Muscle layer of colon (tissue), 2 donors: ENCODE results near the gene PSMD7.

Source experiments
- H3K27ac ChIP-seq: one replicate; pipeline ENCODE4 v1.7.0; 2013; ENCODE audit warnings: low read depth, mild to moderate bottlenecking, low read length, moderate library complexity
- H3K27me3 ChIP-seq, 2 donors: one replicate each; pipeline ENCODE4 v1.7.0; 2013; ENCODE audit warnings: low read length in 2 of 2, mild to moderate bottlenecking in 2 of 2; ENCODE audit not compliant: insufficient read depth in 2 of 2, control insufficient read depth in 1 of 2
- H3K36me3 ChIP-seq: one replicate; pipeline ENCODE4 v1.7.0; 2013; ENCODE audit warnings: mild to moderate bottlenecking, low read length; ENCODE audit not compliant: insufficient read depth
- H3K4me1 ChIP-seq: one replicate; pipeline ENCODE4 v1.7.0; 2013; ENCODE audit warnings: mild to moderate bottlenecking, low read length; ENCODE audit not compliant: insufficient read depth
- H3K4me3 ChIP-seq, 2 donors: one replicate each; pipeline ENCODE4 v1.7.0; 2013; ENCODE audit warnings: low read length in 2 of 2, low read depth in 1 of 2, mild to moderate bottlenecking in 1 of 2, moderate library complexity in 1 of 2
- H3K9ac ChIP-seq: one replicate; pipeline ENCODE4 v1.7.0; 2013; ENCODE audit warnings: low read length
- H3K9me3 ChIP-seq: one replicate; pipeline ENCODE4 v1.7.0; 2013; ENCODE audit warnings: mild to moderate bottlenecking, low read length
- donor health status: abdominal sarcoma.
- donor health status: Adenocarcinoma of cecum.

The PSMD7 gene

DNA sequence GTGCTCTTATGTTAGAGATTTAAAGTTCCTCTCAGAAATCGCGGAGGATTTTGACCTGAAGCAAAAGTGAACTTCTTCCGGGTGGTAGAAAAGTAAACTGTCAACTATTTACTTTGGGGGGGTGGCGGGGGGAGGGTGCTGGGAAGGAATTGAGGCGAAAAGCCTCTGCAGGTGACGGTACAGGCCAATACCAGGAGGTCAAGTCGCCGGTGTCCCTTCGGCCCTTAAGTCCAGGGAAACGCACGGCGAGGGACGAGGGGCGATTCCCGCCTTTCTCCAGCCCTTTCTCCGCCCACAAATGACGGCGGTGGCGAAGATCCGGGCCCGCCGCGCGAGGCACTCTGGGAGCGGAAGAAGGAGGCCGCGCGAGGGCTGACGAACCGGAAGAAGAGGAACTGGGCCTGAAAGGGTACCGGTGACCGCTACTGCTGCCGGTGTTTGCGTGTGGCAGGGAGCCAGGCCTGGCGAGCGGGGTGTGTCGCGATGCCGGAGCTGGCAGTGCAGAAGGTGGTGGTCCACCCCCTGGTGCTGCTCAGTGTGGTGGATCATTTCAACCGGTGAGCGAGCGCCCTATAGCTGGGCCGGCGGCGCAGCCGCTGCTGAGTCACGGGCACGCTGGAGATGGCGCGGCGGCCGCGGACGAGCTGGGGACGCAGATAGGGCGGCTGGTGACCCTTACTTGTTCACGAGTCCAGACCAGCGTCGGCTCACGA lies at the start of gene PSMD7:
Gene PSMD7, plus strand, starts transcription at position 383 of the 713 bp plus-strand sequence. Its CDS starts 101 bp downstream, at position 484.
- peaks cover 23% of the 10 kb centered on the region for H3K4me1 ChIP-seq
- H3K9ac ChIP-seq, result peak within 1 kb of the TSS; percentile 36
- H3K27ac ChIP-seq, result peak within 1 kb of the TSS; percentile 88
- H3K9me3 ChIP-seq, result no peaks in the 10 kb centered on the region
- H3K36me3 ChIP-seq, result peaks cover 27% of the 10 kb centered on the region
- peak within 1 kb of the TSS; percentile 65 to 83 for H3K4me3 ChIP-seq
- no peaks in the 10 kb centered on the region for H3K27me3 ChIP-seq

DNA sequence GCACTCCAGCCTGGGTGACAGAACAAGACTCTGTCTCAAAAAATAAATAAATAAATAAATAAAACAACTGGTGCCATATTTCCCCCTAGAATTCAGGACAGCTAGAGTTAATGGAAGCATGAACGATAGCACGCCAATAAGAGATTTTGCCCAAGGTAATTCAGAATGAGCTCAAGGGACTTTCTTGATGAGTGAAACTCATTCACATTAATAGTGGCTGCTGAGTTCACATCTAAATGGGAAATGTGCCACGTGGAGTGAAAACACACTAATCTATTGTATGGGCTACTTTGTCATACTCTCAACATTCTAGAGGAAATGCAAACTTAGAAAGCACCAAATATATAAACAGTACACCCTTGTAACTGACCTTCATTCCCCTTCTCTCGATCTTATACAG lies 47.4 kb upstream of the PSMD7 start:
- Histone ChIP-seq H3K4me1 (no peaks in the 10 kb centered on the region), H3K36me3 (no peaks in the 10 kb centered on the region), H3K27me3 (no peaks in the 10 kb centered on the region), H3K9me3 (no peaks in the 10 kb centered on the region), H3K9ac (no peak overlapping the region), H3K27ac (no peak overlapping the region), H3K4me3 (no peak overlapping the region)

DNA sequence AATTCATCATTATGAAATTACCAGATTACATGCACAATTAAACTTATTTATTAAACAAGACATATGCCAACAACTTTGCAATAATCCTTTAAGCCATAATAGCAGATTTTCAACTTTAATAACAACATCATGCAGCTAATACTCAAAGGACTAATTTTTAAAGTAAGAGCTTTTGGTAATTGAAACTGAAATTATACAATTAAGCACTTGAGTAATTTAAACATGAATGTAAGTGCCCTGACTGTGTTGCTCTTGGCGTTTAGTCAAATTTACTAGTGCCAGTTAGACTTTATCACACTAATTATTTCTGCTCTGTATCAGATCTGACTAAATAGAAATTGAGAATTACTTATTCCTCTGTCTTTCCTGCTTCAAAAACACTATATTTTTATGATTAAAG lies 46.8 kb upstream of the PSMD7 start:
- no peaks in the 10 kb centered on the region for H3K27me3 ChIP-seq
- H3K36me3 ChIP-seq, result no peaks in the 10 kb centered on the region
- no peaks in the 10 kb centered on the region for H3K9me3 ChIP-seq
- no peak overlapping the region for H3K27ac ChIP-seq
- H3K9ac ChIP-seq, result no peak overlapping the region
- H3K4me1 ChIP-seq, result no peaks in the 10 kb centered on the region
- H3K4me3 ChIP-seq, result no peak overlapping the region

DNA sequence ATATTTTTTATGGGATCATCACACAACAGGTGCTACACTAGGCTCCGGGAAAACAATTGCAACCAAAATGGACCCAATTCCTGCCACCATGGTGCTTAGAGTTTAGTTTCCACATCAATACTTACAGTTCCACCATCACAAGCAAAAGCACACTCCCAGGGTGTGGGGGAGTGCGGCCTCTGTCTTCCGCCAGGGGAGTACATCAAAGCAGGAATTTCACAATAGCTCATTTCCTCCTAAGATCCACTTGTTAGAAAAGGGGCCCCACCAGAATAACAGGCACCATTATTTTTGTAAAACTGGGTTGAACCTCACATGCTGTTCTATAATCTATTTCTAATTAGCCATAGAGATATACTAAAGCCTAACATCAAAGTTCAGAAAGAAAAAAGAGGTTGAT lies 44.3 kb upstream of the PSMD7 start:
- no peaks in the 10 kb centered on the region for H3K4me1 ChIP-seq
- no peak overlapping the region for H3K4me3 ChIP-seq
- H3K27ac ChIP-seq, result no peak overlapping the region
- no peak overlapping the region for H3K9ac ChIP-seq
- H3K9me3 ChIP-seq, result no peaks in the 10 kb centered on the region
- no peaks in the 10 kb centered on the region for H3K27me3 ChIP-seq
- no peaks in the 10 kb centered on the region for H3K36me3 ChIP-seq

DNA sequence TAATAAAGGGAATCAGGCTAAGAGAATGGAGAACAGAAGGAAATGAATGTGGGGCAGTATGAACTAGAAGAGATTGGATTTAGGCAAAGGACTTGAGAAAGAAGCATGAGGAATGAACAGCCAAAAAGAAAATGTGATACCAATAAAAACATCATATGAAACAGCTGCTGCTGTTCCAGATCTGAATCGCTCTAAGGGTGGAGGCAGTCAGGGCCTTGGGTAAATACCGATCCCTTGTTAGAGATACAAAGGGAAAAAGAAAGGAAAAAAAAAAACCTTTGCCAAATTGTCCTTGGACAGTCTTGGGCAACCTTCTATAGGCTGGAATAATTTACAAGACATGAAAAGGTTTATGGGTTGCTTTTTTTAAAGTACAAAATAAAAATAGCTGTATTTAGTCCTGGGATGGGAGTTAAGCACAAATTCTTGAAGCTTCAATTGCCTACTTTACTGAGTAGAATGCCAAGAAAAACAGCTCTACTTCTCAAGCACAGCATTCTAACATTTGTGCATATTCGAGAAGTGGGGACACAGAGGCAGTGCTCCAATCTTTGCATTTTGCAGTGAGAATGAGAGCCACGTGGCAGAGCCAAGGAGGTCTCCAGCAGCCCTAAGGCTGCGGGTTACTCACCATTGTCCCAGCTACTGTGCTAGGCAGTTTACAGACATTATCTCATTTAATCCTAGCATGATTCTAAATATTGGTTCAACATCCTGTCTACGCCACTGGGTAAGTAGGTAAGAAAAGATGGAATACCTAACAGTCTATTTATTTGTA lies 43.3 kb upstream of the PSMD7 start:
- H3K4me1 ChIP-seq, result no peaks in the 10 kb centered on the region
- H3K9ac ChIP-seq, result no peak overlapping the region
- no peak overlapping the region for H3K4me3 ChIP-seq
- no peaks in the 10 kb centered on the region for H3K9me3 ChIP-seq
- no peaks in the 10 kb centered on the region for H3K36me3 ChIP-seq
- no peak overlapping the region for H3K27ac ChIP-seq
- H3K27me3 ChIP-seq, result no peaks in the 10 kb centered on the region

DNA sequence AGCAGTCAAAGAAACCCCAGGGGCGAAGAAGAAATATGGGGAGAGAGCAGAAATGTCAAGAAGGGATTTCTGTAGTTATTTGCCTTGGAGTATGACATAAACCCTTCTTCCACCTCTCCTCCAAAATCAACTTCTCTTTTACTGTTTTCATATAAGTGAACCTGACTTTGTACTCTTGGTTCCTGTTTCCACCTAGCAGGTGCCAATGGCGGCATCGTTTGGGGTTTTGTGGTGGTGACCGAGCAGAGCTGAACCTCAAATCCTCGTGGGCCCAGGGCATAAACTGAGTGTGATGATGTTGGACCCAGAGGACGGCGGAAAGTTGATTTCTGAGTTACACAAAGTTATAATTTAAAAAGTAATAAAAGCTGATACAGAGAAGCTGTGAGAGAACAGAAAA lies 39.6 kb upstream of the PSMD7 start:
- Histone ChIP-seq H3K36me3 (no peaks in the 10 kb centered on the region), H3K9ac (no peak overlapping the region), H3K27me3 (no peaks in the 10 kb centered on the region), H3K4me3 (no peak overlapping the region), H3K4me1 (no peaks in the 10 kb centered on the region), H3K27ac (no peak overlapping the region), H3K9me3 (no peaks in the 10 kb centered on the region)

DNA sequence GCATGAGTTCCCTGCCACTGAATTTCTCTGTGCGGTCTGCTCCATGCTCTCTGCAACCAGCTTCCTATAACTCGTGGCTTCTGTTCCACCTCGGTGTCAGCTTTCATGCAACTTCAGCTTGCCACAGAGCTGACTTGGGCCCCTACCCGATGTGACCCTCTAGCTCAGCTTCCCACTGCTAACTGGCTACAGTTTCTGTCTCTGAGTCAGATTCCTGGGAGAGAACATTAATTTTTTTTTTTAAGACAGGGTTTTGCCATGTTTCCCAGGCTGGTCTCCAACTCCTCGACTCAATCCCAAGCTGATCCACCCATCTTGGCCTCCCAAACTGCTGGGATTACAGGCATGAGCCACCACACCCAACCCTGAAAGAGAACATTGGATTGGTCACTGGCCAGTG lies 35.5 kb upstream of the PSMD7 start:
- Histone ChIP-seq H3K9me3 (no peaks in the 10 kb centered on the region), H3K36me3 (no peaks in the 10 kb centered on the region), H3K27me3 (no peaks in the 10 kb centered on the region), H3K9ac (no peak overlapping the region), H3K4me1 (peaks cover 9% of the 10 kb centered on the region), H3K4me3 (no peak overlapping the region), H3K27ac (no peak overlapping the region)

DNA sequence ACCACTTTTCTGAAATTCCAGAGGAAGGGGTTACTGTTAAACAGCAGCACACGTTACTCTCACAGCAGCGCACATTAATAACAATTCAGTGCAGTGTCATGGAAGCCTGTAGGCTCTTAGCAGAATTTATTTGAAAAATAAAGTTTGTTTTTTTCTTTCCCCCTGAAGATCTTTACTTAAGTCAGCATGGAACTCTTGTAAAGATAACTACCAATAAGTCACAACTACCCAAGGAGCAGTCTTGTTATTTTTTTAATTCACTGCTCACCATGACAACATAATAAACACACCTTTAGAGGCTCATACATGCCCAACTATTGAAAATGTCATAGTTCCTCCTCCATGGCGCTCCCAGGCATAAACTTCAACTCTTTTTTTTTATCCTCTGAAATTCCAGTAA lies 31.8 kb upstream of the PSMD7 start:
- Histone ChIP-seq H3K27me3 (no peaks in the 10 kb centered on the region), H3K4me1 (peaks cover 35% of the 10 kb centered on the region), H3K9me3 (no peaks in the 10 kb centered on the region), H3K27ac (peak overlapping the region; percentile 34), H3K9ac (no peak overlapping the region), H3K4me3 (no peak overlapping the region), H3K36me3 (no peaks in the 10 kb centered on the region)

DNA sequence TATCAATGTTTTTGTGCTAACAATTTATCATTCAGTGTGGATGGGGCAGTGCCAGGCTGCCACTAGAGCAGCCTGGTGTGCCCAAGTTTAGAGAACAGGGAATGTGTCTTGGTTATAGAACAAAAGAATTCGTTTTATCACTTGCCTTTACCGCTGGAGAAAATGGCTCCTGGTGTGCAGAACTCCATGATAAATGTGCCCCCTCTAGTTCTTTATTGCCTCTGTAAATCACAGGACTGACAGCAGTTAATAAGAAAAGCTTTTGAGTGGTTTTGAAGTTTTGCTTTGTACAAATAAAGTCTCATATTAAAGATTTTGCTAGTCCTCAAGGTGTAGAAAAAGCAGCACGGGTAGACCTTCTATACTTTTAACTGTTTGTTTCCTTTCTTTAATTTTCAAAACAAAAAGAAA lies 28.2 kb upstream of the PSMD7 start:
- H3K27me3 ChIP-seq, result no peaks in the 10 kb centered on the region
- no peaks in the 10 kb centered on the region for H3K9me3 ChIP-seq
- no peak overlapping the region for H3K4me3 ChIP-seq
- H3K36me3 ChIP-seq, result no peaks in the 10 kb centered on the region
- H3K4me1 ChIP-seq, result peaks cover 35% of the 10 kb centered on the region
- H3K27ac ChIP-seq, result no peak overlapping the region
- H3K9ac ChIP-seq, result no peak overlapping the region

DNA sequence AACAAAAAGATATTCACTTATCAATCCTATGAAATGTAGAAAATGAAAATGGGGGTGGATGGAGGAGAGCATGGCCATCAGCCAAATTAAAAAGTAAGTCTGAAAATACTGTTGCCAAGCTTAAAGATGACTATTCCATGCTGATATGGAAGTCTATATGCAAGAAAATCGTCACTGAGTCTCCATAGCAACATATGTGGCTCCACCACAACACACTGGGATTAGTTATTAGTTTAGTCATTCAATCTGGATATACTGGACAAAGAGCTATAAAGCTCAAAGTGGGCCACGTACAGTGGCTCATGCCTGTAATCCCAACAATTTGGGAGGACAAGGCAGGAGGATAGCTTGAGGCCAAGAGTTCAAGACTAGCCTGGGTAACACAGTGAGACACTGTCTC lies 24.7 kb upstream of the PSMD7 start:
- no peak overlapping the region for H3K4me3 ChIP-seq
- H3K27ac ChIP-seq, result no peak overlapping the region
- no peaks in the 10 kb centered on the region for H3K9me3 ChIP-seq
- H3K27me3 ChIP-seq, result no peaks in the 10 kb centered on the region
- no peaks in the 10 kb centered on the region for H3K36me3 ChIP-seq
- H3K4me1 ChIP-seq, result peaks cover 23% of the 10 kb centered on the region
- H3K9ac ChIP-seq, result no peak overlapping the region

DNA sequence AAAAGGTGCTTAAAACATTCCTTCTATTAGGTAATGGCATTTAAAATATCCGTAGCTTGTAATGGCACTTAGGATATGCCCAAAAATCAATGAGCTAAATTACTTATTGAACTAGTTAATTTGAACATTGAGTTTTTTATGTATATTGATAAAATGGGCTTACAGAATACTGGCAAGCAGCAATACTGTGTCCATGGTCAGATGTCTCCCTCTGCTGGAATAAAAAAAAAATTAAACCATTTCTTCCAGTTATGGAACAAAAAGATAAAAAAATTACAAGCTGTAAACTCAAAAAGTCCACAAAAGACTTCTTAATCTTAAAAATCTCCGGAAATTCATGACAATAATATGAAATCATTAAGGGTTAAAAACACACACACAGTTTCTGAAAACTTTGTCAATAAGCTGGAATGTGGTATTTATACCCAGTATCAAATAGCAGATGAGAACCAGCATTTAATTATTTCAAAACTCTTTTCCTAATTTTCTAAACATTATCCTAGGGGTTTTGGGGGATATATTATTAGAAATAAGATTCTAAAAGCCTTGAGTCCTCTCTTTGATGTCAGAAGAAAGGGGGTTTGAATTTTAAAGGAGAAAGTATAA lies 21.5 kb upstream of the PSMD7 start:
- Histone ChIP-seq H3K9me3 (no peaks in the 10 kb centered on the region), H3K27me3 (no peaks in the 10 kb centered on the region), H3K27ac (no peak overlapping the region), H3K4me3 (no peak overlapping the region), H3K4me1 (no peaks in the 10 kb centered on the region), H3K36me3 (no peaks in the 10 kb centered on the region), H3K9ac (no peak overlapping the region)
